ENCODE measurements around the gene RTKN. TPM values are rescaled to one million over a fixed set of nuclear protein-coding genes. Genes with fewer than 3 reads are reported as not detected.
"Not testable (repeated sequence)": the region's sequence is repeated elsewhere in the genome, so short reads cannot be mapped to it uniquely, and the experiment has no call there.

RTKN gene, protein sequence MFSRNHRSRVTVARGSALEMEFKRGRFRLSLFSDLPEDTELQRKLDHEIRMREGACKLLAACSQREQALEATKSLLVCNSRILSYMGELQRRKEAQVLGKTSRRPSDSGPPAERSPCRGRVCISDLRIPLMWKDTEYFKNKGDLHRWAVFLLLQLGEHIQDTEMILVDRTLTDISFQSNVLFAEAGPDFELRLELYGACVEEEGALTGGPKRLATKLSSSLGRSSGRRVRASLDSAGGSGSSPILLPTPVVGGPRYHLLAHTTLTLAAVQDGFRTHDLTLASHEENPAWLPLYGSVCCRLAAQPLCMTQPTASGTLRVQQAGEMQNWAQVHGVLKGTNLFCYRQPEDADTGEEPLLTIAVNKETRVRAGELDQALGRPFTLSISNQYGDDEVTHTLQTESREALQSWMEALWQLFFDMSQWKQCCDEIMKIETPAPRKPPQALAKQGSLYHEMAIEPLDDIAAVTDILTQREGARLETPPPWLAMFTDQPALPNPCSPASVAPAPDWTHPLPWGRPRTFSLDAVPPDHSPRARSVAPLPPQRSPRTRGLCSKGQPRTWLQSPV
- total RNA-seq: 10 to 100 TPM; 11.7 to 27.7 TPM
- 10 to 100 TPM; 10.3 to 19.5 TPM for polyA plus RNA-seq
- long read RNA-seq, donor 1, transcript RTKN-201 (12 exons, 2,220 nt): minor isoform, 6 of 38 reads
- long read RNA-seq, donor 1, transcript RTKN-202 (12 exons, 2,142 nt): major isoform, 14 of 38 reads
- long read RNA-seq, donor 1, partial matches to known transcripts: 0 of 38 reads
- long read RNA-seq, donor 1, other reads (novel, unspliced or antisense): 14 of 38 reads
- long read RNA-seq, donor 2, transcript RTKN-202 (12 exons, 2,142 nt): major isoform, 6 of 24 reads
- long read RNA-seq, donor 2, partial matches to known transcripts: 1 of 24 reads
- long read RNA-seq, donor 2, other reads (novel, unspliced or antisense): 11 of 24 reads

DNA sequence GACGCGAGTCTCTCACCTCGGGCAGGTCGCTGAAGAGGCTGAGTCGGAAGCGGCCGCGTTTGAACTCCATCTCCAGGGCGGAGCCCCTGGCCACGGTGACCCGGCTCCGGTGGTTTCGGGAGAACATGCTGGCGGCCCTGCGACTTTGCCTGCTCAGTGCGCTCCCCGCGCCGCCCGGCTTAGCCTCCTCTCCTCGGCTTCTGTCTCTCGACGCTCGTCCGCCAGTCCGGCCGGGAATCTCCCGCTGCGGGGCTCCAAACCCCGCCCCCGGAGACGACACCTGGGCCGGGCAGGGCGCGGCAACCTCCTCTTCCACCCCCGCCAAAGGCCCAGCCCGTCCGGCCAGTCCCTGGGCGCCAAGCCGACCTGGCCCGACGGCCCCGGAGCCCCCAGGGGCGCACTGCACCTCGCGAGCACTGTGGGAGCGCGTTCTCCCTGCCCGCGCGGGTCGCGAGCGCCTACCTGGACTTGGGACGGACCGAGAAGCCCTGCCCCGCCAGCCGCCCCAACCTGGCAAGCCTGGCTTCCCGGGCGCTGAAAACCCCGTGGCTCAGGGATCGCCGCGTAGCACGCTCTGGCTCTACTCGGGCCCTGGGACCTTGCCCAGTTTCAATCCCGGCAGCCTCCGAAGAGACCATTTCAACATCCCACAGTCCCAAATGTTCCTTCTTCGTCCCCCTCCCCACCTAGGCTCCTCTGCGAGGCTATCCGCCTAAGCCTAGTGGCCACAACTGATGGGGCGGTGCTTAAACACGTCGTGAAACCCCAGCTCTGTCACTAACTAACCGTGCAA lies at the start of gene RTKN:
Gene RTKN, minus strand, starts transcription at position 248 of the 793 bp plus-strand sequence. Its CDS starts 121 bp downstream, at position 127.
- H3K4me1 ChIP-seq (ENCODE audit: control insufficient read depth in 1 of 2, insufficient read depth in 2 of 2, low read length in 2 of 2): no peaks in the 10 kb centered on the region

DNA sequence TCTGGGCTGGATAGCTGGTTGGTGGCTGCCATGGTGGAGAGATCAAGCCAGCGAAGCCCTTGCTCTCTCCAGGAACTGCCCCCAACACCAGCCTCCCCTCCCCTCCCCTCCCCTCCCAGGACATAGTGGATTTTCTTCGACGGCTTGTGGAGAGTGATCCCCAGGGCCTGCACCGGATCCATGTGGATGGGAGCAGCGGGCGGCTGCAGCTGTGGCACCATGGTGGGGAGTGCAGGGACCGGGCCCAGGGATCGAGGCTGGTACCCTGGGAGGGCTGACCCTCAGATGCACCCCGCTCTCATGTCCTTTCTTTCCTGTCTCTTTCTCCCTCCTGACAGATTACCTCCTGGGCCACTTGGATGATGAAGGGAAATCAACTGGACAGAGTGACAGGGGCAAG lies 48.2 kb upstream of the RTKN start:
- intact Hi-C loops (cut with DNase I): no loop called here
- no peaks in the 10 kb centered on the region for H3K27me3 ChIP-seq (ENCODE audit: control insufficient read depth in 1 of 2, insufficient read depth in 2 of 2, low read length in 1 of 2)
- WGBS, 2 donors: 94 to 96% methylated on average over 9 of the region's 9 CpGs
- ATAC-seq (ENCODE audit: low FRiP score) (no peak), DNase-seq (peak in 1 of 2 donors; percentile 11)
- no peaks in the 10 kb centered on the region for H3K9me3 ChIP-seq (ENCODE audit: control insufficient read depth, low read length)
- H3K4me3 ChIP-seq (ENCODE audit: low read length in 2 of 2): no peak overlapping the region
- H3K27ac ChIP-seq (ENCODE audit: low read depth in 1 of 2, low read length in 2 of 2): no peak overlapping the region
- H3K36me3 ChIP-seq (ENCODE audit: control insufficient read depth in 1 of 2, insufficient read depth in 2 of 2, low read length in 1 of 2): peaks cover 0 to 13% of the 10 kb centered on the region in 2 donors
- no peaks in the 10 kb centered on the region for H3K4me1 ChIP-seq (ENCODE audit: control insufficient read depth in 1 of 2, insufficient read depth in 2 of 2, low read length in 2 of 2)

More for the DNA sequence above, at the start of gene RTKN:
- no peaks in the 10 kb centered on the region for H3K27me3 ChIP-seq (ENCODE audit: control insufficient read depth in 1 of 2, insufficient read depth in 2 of 2, low read length in 1 of 2)
- no peaks in the 10 kb centered on the region for H3K9me3 ChIP-seq (ENCODE audit: control insufficient read depth, low read length)
- peak within 1 kb of the TSS in 1 of 2 donors; percentile 41 for H3K4me3 ChIP-seq (ENCODE audit: low read length in 2 of 2)
- intact Hi-C loops (cut with DNase I): no loop called here
- DNase-seq (peak; percentile 62 to 81), ATAC-seq (ENCODE audit: low FRiP score) (peak; percentile 12)
- H3K36me3 ChIP-seq (ENCODE audit: control insufficient read depth in 1 of 2, insufficient read depth in 2 of 2, low read length in 1 of 2): no peaks in the 10 kb centered on the region
- H3K27ac ChIP-seq (ENCODE audit: low read depth in 1 of 2, low read length in 2 of 2): peak within 1 kb of the TSS in 1 of 2 donors; percentile 41
- 9 to 12% methylated on average over 61 to 75 of the region's 75 CpGs for WGBS, 2 donors

DNA sequence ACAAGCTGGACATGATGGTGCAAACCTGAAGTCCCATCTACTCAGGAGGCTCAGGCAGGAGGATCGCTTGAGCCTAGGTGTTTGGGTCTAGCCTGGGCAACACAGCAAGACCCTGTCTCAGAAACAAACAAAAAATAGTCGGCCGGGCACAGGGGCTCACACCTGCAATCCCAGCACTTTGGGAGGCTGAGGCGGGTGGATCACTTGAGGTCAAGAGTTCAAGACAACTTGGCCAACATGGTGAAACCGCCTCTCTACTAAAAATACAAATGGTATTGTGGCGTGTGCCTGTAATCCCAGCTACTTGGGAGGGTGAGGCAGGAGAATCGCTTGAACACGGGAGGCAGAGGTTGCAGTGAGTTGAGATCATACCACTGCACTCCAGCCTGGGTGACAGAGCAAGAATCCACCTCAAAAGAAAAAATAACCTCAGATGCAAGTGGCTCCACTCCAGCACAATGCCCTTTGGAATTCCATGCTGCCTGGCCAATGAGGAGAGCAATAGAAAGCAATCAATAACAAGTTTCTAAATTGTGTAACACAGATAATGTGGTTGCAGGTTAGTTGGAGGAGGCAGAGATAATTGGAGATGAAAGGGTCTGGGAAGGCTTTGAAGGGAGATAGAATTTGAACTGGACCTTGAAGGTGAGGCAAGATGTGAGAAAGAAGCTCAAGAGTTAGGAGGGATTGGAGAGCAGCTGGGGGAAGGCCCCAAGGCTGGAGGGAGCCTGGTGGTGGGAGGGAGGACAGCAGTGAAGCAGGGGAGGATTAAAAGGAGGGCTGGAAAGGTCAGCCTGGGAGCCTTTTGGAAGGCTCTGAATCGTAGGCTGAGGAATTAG lies 47.1 kb upstream of the RTKN start:
- WGBS, 2 donors: 89 to 90% methylated on average over 9 of the region's 9 CpGs
- peaks cover 0 to 13% of the 10 kb centered on the region in 2 donors for H3K36me3 ChIP-seq (ENCODE audit: control insufficient read depth in 1 of 2, insufficient read depth in 2 of 2, low read length in 1 of 2)

DNA sequence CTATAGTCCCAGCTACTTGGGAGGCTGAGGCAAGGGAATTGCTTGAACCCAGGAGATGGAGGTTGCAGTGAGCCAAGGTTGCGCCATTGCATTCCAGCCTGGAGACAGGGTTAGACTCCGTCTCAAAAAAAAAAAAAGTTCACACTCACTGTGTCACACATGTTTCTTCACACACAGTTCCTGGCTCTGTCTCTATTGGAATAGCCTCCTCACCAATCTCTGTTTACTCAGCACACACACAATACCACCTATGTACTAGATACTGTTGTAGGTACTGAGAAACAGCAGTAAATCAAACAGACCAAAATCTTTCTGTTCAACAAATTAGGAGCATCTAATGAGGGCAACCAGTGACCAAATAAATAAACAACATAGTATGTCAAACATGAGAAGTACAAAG lies 44.4 kb upstream of the RTKN start:
- no peak overlapping the region for H3K4me3 ChIP-seq (ENCODE audit: low read length in 2 of 2)
- ATAC-seq (ENCODE audit: low FRiP score) (no peak), DNase-seq (peak in 1 of 2 donors; percentile 19)
- no peak overlapping the region for H3K27ac ChIP-seq (ENCODE audit: low read depth in 1 of 2, low read length in 2 of 2)
- no peaks in the 10 kb centered on the region for H3K27me3 ChIP-seq (ENCODE audit: control insufficient read depth in 1 of 2, insufficient read depth in 2 of 2, low read length in 1 of 2)
- intact Hi-C loops (cut with DNase I): no loop called here
- H3K9me3 ChIP-seq (ENCODE audit: control insufficient read depth, low read length): no peaks in the 10 kb centered on the region
- H3K4me1 ChIP-seq (ENCODE audit: control insufficient read depth in 1 of 2, insufficient read depth in 2 of 2, low read length in 2 of 2): peaks cover 0 to 3% of the 10 kb centered on the region in 2 donors
- peaks cover 0 to 8% of the 10 kb centered on the region in 2 donors for H3K36me3 ChIP-seq (ENCODE audit: control insufficient read depth in 1 of 2, insufficient read depth in 2 of 2, low read length in 1 of 2)
- 92 to 96% methylated on average over 2 of the region's 2 CpGs for WGBS, 2 donors

More for the DNA sequence above, 47.1 kb upstream of the RTKN start:
- Histone ChIP-seq H3K27me3 (ENCODE audit: control insufficient read depth in 1 of 2, insufficient read depth in 2 of 2, low read length in 1 of 2) (no peaks in the 10 kb centered on the region), H3K9me3 (ENCODE audit: control insufficient read depth, low read length) (no peaks in the 10 kb centered on the region), H3K27ac (ENCODE audit: low read depth in 1 of 2, low read length in 2 of 2) (no peak overlapping the region), H3K4me3 (ENCODE audit: low read length in 2 of 2) (no peak overlapping the region), H3K4me1 (ENCODE audit: control insufficient read depth in 1 of 2, insufficient read depth in 2 of 2, low read length in 2 of 2) (no peaks in the 10 kb centered on the region)
- ATAC-seq (ENCODE audit: low FRiP score) (no peak), DNase-seq (peak in 1 of 2 donors; percentile 6)
- intact Hi-C loops (cut with DNase I): no loop called here

DNA sequence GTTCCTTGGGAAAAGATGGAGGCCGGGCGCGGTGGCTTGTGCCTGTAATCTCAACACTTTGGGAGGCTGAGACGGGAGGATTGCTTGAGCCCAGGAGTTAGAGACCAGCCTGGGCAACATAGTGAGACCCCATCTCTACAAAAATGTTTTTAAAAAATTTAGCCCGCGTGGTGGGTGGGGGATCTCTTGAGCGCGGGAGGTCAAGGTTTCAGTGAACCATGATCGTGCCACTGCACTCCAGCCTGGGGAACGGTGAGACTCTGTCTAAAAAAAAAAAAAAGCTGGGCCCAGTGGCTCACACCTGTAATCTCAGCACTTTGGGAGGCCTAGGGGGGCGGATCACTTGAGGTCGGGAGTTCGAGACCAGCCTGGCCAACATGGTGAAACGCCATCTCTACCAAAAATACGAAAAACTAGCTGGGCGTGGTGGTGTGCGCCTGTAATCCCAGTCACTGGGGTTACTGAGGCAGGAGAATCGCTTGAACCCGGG lies 42.0 kb upstream of the RTKN start:
- DNase-seq: peak in 1 of 2 donors; percentile 37
- H3K36me3 ChIP-seq (ENCODE audit: control insufficient read depth in 1 of 2, insufficient read depth in 2 of 2, low read length in 1 of 2); H3K27me3 ChIP-seq (ENCODE audit: control insufficient read depth in 1 of 2, insufficient read depth in 2 of 2, low read length in 1 of 2); H3K27ac ChIP-seq (ENCODE audit: low read depth in 1 of 2, low read length in 2 of 2); H3K9me3 ChIP-seq (ENCODE audit: control insufficient read depth, low read length); H3K4me1 ChIP-seq (ENCODE audit: control insufficient read depth in 1 of 2, insufficient read depth in 2 of 2, low read length in 2 of 2); ATAC-seq (ENCODE audit: low FRiP score): not testable (repeated sequence)
- intact Hi-C loops (cut with DNase I): loop anchor here (1.0 to 2.0 kb wide), 4 partner anchors 29 to 105 kb away; partner anchors contain the start of genes INO80B (in 2 of the 2), AUP1 (in 1 of the 2) and HTRA2 (in 1 of the 2)
- H3K4me3 ChIP-seq (ENCODE audit: low read length in 2 of 2): peak overlapping the region; percentile 7 to 50
- WGBS, 2 donors: 69 to 76% methylated on average over 19 of the region's 19 CpGs

DNA sequence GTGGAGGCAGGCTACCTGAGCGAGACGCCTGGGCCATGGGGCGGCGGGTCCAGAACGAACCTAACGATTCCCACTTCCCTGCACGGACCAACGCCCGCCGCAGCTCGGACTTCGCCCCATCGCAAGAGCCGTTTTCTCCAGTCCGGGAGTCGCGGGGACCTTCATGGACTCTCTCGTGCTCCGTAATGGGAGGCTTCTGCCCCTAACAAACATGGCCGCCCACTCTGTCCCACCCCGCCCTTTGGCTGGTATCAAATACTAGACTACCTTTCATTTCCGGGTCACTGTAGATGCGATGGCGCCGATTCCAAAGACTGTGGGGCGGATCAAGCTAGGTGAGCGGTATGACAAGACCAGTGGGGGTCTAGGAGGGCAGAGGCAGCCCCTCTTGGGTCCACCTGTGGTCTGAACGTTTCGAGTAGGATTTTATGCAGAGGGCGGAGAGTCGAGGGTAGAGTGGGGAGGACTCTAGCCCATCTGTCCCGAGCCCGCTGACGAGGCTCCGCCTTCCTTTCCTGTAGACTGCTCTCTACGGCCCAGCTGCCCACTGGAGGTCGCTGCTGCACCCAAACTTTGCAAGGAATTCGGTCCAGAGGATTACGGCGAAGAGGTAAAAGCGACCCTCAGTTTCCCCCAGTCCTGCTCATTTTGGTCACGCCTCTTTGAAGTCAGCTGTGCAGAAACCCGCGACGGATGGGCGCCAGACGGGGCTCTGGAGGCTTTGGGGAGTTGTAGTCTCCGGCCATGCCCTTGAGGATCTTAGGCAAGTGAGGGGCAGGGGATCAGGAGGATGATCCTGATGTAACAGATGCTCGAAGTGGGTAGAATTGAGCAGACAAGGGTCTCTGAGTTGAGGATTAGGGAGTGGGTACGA lies 41.3 kb upstream of the RTKN start, which contains the start of the genes CCDC142 and TTC31:
Gene CCDC142, minus strand, starts transcription at position 198 of the 874 bp plus-strand sequence. Its CDS starts 161 bp downstream, at position 37.
Gene TTC31, plus strand, starts transcription at position 281 of the 874 bp plus-strand sequence. Its CDS starts 15 bp downstream, at position 296.
- Histone ChIP-seq H3K9me3 (ENCODE audit: control insufficient read depth, low read length) (no peaks in the 10 kb centered on the region), H3K4me3 (ENCODE audit: low read length in 2 of 2) (peak within 1 kb of the TSS; percentile 50 to 62), H3K27me3 (ENCODE audit: control insufficient read depth in 1 of 2, insufficient read depth in 2 of 2, low read length in 1 of 2) (no peaks in the 10 kb centered on the region), H3K4me1 (ENCODE audit: control insufficient read depth in 1 of 2, insufficient read depth in 2 of 2, low read length in 2 of 2) (peaks cover 0 to 3% of the 10 kb centered on the region in 2 donors), H3K27ac (ENCODE audit: low read depth in 1 of 2, low read length in 2 of 2) (peak within 1 kb of the TSS in 1 of 2 donors; percentile 53), H3K36me3 (ENCODE audit: control insufficient read depth in 1 of 2, insufficient read depth in 2 of 2, low read length in 1 of 2) (no peaks in the 10 kb centered on the region)
- 0 to 1% methylated on average over 50 of the region's 50 CpGs for WGBS, 2 donors
- intact Hi-C loops (cut with DNase I): loop anchor here (1.0 to 2.0 kb wide), 4 partner anchors 28 to 105 kb away; partner anchors contain the start of genes INO80B (in 2 of the 2), AUP1 (in 1 of the 2) and HTRA2 (in 1 of the 2)
- ATAC-seq (ENCODE audit: low FRiP score): peak; percentile 99
- DNase-seq: peak; percentile 97 to 98

All from aorta (tissue), 5 donors.